ENCODE data around the gene SLMAP.
A peak's percentile ranks its signal among the peaks of the same experiment; 100 is the strongest.

SLMAP gene, protein sequence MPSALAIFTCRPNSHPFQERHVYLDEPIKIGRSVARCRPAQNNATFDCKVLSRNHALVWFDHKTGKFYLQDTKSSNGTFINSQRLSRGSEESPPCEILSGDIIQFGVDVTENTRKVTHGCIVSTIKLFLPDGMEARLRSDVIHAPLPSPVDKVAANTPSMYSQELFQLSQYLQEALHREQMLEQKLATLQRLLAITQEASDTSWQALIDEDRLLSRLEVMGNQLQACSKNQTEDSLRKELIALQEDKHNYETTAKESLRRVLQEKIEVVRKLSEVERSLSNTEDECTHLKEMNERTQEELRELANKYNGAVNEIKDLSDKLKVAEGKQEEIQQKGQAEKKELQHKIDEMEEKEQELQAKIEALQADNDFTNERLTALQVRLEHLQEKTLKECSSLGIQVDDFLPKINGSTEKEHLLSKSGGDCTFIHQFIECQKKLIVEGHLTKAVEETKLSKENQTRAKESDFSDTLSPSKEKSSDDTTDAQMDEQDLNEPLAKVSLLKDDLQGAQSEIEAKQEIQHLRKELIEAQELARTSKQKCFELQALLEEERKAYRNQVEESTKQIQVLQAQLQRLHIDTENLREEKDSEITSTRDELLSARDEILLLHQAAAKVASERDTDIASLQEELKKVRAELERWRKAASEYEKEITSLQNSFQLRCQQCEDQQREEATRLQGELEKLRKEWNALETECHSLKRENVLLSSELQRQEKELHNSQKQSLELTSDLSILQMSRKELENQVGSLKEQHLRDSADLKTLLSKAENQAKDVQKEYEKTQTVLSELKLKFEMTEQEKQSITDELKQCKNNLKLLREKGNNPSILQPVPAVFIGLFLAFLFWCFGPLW

DNA sequence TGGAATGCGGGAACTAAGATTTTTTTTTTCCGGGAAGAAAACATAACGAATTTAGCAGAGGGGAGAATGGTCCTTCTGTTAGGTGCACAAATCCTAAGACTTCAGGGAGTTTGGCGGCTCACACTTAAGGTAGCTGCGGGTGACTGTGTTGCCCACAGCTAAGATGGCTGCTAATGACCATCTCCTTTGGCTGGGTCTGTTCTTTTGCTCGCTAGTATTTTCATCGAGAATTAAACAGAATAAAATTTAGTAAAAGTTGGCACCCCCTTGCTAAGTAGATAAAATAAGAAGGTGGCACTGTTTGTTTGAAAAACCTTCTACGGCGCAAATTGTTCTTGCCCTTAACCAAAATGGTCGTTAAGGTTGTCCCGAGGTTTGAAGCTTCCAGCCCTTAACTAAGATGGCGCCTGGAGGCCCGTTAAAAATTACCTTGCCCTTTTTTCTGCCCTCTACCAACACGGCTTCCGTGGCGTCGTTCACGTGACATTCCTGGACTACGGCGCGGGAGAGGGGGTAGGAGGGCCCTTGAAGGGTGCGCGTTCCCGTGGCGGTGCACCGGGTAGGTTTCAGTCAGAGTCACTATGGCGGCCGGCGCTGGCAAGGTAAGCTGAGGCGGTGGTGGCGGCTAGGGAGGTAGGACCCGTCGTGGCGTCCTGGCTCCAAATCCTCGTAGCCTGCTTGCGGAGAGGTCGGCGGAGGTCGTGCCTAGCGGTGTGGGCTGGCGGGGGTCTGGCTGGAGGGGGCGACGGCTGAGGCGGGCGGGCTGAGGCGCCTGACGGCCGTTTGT, at the start of gene SLMAP:
TSS of gene SLMAP (plus strand) at position 569 of the 787 bp plus-strand sequence. CDS start 1,343 bp downstream, outside the sequence.
- Histone ChIP-seq H3K27ac (peak within 1 kb of the TSS; percentile 78), H3K79me2 (peaks cover 43% of the 10 kb centered on the region), H3K4me1 (peaks cover 14% of the 10 kb centered on the region), H2AFZ (peak within 1 kb of the TSS; percentile 89), H3K9me3 (ENCODE audit: control insufficient read depth, low read length) (no peaks in the 10 kb centered on the region), H3K36me3 (ENCODE audit: control insufficient read depth, insufficient read depth, low read length) (no peaks in the 10 kb centered on the region), H3K4me2 (ENCODE audit: low read length) (peak within 1 kb of the TSS; percentile 57), H3K4me3 (ENCODE audit: low read depth, low read length) (peak within 1 kb of the TSS; percentile 82), H3K27me3 (ENCODE audit: control insufficient read depth, insufficient read depth, low read length) (no peaks in the 10 kb centered on the region), H3K9ac (peak within 1 kb of the TSS; percentile 79)
- TF ChIP-seq, protein P1, sequence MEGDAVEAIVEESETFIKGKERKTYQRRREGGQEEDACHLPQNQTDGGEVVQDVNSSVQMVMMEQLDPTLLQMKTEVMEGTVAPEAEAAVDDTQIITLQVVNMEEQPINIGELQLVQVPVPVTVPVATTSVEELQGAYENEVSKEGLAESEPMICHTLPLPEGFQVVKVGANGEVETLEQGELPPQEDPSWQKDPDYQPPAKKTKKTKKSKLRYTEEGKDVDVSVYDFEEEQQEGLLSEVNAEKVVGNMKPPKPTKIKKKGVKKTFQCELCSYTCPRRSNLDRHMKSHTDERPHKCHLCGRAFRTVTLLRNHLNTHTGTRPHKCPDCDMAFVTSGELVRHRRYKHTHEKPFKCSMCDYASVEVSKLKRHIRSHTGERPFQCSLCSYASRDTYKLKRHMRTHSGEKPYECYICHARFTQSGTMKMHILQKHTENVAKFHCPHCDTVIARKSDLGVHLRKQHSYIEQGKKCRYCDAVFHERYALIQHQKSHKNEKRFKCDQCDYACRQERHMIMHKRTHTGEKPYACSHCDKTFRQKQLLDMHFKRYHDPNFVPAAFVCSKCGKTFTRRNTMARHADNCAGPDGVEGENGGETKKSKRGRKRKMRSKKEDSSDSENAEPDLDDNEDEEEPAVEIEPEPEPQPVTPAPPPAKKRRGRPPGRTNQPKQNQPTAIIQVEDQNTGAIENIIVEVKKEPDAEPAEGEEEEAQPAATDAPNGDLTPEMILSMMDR (IDR thresholded peaks at IDR 0.05) = no peak

- H3K9me3 ChIP-seq (ENCODE audit: control insufficient read depth, low read length) = no peaks in the 10 kb centered on the region
- no peaks in the 10 kb centered on the region for H3K4me1 ChIP-seq
- no peak overlapping the region for H3K4me3 ChIP-seq (ENCODE audit: low read depth, low read length)
- H3K4me2 ChIP-seq (ENCODE audit: low read length) = no peak overlapping the region
- no peaks in the 10 kb centered on the region for H3K36me3 ChIP-seq (ENCODE audit: control insufficient read depth, insufficient read depth, low read length)
- no peaks in the 10 kb centered on the region for H3K27me3 ChIP-seq (ENCODE audit: control insufficient read depth, insufficient read depth, low read length)
- TF ChIP-seq, protein P1 (IDR thresholded peaks at IDR 0.05) = no peak
- H3K79me2 ChIP-seq = no peaks in the 10 kb centered on the region
- no peak overlapping the region for H3K9ac ChIP-seq
- no peak overlapping the region for H2AFZ ChIP-seq
- no peak overlapping the region for H3K27ac ChIP-seq
Measured at GRCh38 chr3:57706462-57706861, 49.6 kb upstream of the SLMAP start.

GRCh38 chr3:57709031-57709430, 47.1 kb upstream of the SLMAP start:
- H3K27ac ChIP-seq = no peak overlapping the region
- H3K27me3 ChIP-seq (ENCODE audit: control insufficient read depth, insufficient read depth, low read length) = no peaks in the 10 kb centered on the region
- no peak overlapping the region for H3K4me3 ChIP-seq (ENCODE audit: low read depth, low read length)
- no peak overlapping the region for H3K9ac ChIP-seq
- H3K79me2 ChIP-seq = no peaks in the 10 kb centered on the region
- TF ChIP-seq, protein P1 (IDR thresholded peaks at IDR 0.05) = no peak
- H3K36me3 ChIP-seq (ENCODE audit: control insufficient read depth, insufficient read depth, low read length) = no peaks in the 10 kb centered on the region
- no peaks in the 10 kb centered on the region for H3K9me3 ChIP-seq (ENCODE audit: control insufficient read depth, low read length)
- no peaks in the 10 kb centered on the region for H3K4me1 ChIP-seq
- no peak overlapping the region for H3K4me2 ChIP-seq (ENCODE audit: low read length)
- H2AFZ ChIP-seq = no peak overlapping the region

DNA sequence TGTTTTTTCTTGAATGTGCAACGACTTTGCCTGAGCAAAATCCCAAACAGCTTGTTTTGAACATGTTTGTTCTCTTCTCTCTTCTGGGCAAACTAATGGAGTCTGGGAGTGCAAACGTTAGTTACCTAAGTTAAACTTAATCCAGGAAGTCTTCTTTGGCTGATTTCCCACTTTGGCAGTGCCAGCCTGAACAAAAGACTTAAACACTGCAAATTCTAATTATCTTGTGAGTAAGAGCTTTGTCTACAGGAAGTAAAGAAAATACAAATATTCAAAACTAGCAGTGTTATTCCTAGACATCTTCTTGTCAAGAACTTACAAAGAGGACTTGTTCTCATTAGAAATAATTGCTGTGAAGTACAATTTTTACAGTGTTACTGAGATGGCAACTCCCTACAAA, 46.5 kb upstream of the SLMAP start:
- no peak overlapping the region for H2AFZ ChIP-seq
- no peaks in the 10 kb centered on the region for H3K27me3 ChIP-seq (ENCODE audit: control insufficient read depth, insufficient read depth, low read length)
- H3K79me2 ChIP-seq = no peaks in the 10 kb centered on the region
- H3K27ac ChIP-seq = no peak overlapping the region
- TF ChIP-seq, protein P1 (IDR thresholded peaks at IDR 0.05) = no peak
- no peaks in the 10 kb centered on the region for H3K36me3 ChIP-seq (ENCODE audit: control insufficient read depth, insufficient read depth, low read length)
- no peaks in the 10 kb centered on the region for H3K4me1 ChIP-seq
- no peaks in the 10 kb centered on the region for H3K9me3 ChIP-seq (ENCODE audit: control insufficient read depth, low read length)
- no peak overlapping the region for H3K4me3 ChIP-seq (ENCODE audit: low read depth, low read length)
- no peak overlapping the region for H3K9ac ChIP-seq
- H3K4me2 ChIP-seq (ENCODE audit: low read length) = no peak overlapping the region
